ENCODE results near the gene DUSP10. TPM values are rescaled to one million over a fixed set of nuclear protein-coding genes. Genes with fewer than 3 reads are reported as not detected.
A peak's percentile ranks its signal among the peaks of the same experiment; 100 is the strongest.

Gene DUSP10
- total RNA-seq, 4 donors from 2014 or later, result 2.9 to 7.0 (median 5.9) TPM

- Histone ChIP-seq H3K4me3 (peak overlapping the region; percentile 71 to 93 (median 80)), H3K36me3 (no peaks in the 10 kb centered on the region), H3K27ac (peak overlapping the region; percentile 95 to 99 (median 98)), H3K4me1 (peaks cover 49 to 53% of the 10 kb centered on the region in 2 donors), H3K27me3 (no peaks in the 10 kb centered on the region), H3K9me3 (no peaks in the 10 kb centered on the region)
- intact Hi-C loops (cut with DNase I; ENCODE audit: low total_unique reads) (loop anchor here (5.0 to 10.0 kb wide), 4 partner anchors 146 to 866 kb away; partner anchors contain the start of gene HLX), in situ Hi-C loops (cut with MboI; ENCODE audit: low sequenced_read_pairs in 4 of 4) (loop anchor here (25.0 kb wide), 3 partner anchors 179 to 896 kb away; no protein-coding TSS in a partner anchor)
- TF ChIP-seq, protein P1, sequence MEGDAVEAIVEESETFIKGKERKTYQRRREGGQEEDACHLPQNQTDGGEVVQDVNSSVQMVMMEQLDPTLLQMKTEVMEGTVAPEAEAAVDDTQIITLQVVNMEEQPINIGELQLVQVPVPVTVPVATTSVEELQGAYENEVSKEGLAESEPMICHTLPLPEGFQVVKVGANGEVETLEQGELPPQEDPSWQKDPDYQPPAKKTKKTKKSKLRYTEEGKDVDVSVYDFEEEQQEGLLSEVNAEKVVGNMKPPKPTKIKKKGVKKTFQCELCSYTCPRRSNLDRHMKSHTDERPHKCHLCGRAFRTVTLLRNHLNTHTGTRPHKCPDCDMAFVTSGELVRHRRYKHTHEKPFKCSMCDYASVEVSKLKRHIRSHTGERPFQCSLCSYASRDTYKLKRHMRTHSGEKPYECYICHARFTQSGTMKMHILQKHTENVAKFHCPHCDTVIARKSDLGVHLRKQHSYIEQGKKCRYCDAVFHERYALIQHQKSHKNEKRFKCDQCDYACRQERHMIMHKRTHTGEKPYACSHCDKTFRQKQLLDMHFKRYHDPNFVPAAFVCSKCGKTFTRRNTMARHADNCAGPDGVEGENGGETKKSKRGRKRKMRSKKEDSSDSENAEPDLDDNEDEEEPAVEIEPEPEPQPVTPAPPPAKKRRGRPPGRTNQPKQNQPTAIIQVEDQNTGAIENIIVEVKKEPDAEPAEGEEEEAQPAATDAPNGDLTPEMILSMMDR (IDR thresholded peaks at IDR 0.05 in 4 of 5, conservative IDR thresholded peaks at IDR 0.05 in 1 of 5), result no peak
- no peak for TF ChIP-seq POLR2A (IDR thresholded peaks at IDR 0.05)
- peak in 1 of 2 donors; percentile 48 for DNase-seq
- peak in 1 of 2 donors; percentile 2 for ATAC-seq
These were observed 741 bp downstream of the DUSP10 start for GRCh38 chr1:221740993-221741702.

- Histone ChIP-seq H3K4me1 (peaks cover 56 to 60% of the 10 kb centered on the region in 2 donors), H3K4me3 (peak overlapping the region; percentile 71 to 93 (median 80)), H3K27me3 (no peaks in the 10 kb centered on the region), H3K27ac (peak overlapping the region; percentile 95 to 99 (median 98)), H3K36me3 (no peaks in the 10 kb centered on the region), H3K9me3 (no peaks in the 10 kb centered on the region)
- TF ChIP-seq POLR2A (IDR thresholded peaks at IDR 0.05), result no peak
- TF ChIP-seq, protein P1 (IDR thresholded peaks at IDR 0.05 in 4 of 5, conservative IDR thresholded peaks at IDR 0.05 in 1 of 5), result no peak
- ATAC-seq (no peak), DNase-seq (no peak)
- intact Hi-C loops (cut with DNase I; ENCODE audit: low total_unique reads) (loop anchor here (5.0 to 10.0 kb wide), 4 partner anchors 147 to 866 kb away; partner anchors contain the start of gene HLX), in situ Hi-C loops (cut with MboI; ENCODE audit: low sequenced_read_pairs in 4 of 4) (loop anchor here (25.0 kb wide), 3 partner anchors 178 to 897 kb away; no protein-coding TSS in a partner anchor)
These were observed 1.4 kb downstream of the DUSP10 start for GRCh38 chr1:221740369-221740992.

DNA sequence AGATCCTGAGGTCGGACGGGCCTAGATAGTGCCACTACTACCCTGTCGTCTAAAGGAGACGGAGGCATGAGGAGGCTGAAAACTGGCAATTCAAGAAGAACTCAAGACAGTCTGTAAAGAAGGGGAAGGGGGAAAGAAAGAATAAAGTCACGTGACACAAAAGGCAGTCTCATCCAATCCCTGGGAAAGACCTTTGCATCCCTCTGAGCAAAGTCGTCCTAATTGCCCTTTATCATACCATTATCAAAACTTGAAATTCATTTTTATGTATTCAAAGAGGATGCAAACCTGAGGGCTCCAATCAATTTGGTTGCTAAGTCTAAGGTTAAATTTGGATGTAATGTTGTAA, 2.2 kb downstream of the DUSP10 start:
- no peak for DNase-seq
- Histone ChIP-seq H3K9me3 (no peaks in the 10 kb centered on the region), H3K4me1 (peaks cover 63 to 68% of the 10 kb centered on the region in 2 donors), H3K27me3 (no peaks in the 10 kb centered on the region), H3K4me3 (peak overlapping the region in 1 of 4 donors; percentile 83), H3K36me3 (no peaks in the 10 kb centered on the region), H3K27ac (peak overlapping the region; percentile 95 to 99 (median 98))
- intact Hi-C loops (cut with DNase I; ENCODE audit: low total_unique reads) (loop anchor here (5.0 to 10.0 kb wide), 4 partner anchors 148 to 865 kb away; partner anchors contain the start of gene HLX), in situ Hi-C loops (cut with MboI; ENCODE audit: low sequenced_read_pairs in 4 of 4) (loop anchor here (25.0 kb wide), 3 partner anchors 177 to 898 kb away; no protein-coding TSS in a partner anchor)
- TF ChIP-seq, protein P1 (IDR thresholded peaks at IDR 0.05 in 4 of 5, conservative IDR thresholded peaks at IDR 0.05 in 1 of 5), result no peak
- no peak for TF ChIP-seq POLR2A (IDR thresholded peaks at IDR 0.05)
- no peak for ATAC-seq

DNA sequence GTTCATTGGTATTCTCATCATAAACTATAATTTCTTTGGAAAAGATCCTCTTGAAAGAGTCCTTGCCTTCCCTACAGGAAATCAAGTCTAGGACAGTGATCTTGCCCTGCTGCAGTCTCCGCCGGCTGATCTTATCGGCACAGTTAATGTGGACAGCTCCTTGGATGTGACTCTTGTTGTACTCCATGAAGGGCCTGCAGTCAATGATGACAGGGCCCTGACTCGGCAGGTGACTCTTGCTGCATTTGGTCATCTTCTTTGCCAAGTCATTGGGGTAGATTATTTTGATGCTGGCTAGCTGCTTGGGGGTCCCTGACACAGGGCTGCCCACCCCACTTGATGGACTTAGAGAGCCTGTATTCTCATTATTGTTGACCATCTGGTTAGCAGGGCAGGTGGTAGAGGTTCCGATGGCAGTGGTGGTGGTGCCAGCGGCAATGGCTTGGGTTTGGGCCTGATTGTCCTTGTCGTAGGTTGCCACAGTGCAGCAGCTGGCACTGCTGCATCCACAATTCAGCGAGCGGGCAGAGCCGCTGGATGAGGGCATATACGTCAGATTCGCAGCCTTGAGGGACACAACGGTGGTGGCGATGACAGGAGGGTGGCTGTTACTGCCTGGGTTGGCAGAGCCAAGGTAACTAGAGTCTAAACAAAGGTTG, 2.7 kb downstream of the DUSP10 start:
- in situ Hi-C loops (cut with MboI; ENCODE audit: low sequenced_read_pairs in 4 of 4), result loop anchor here (25.0 kb wide), 3 partner anchors 177 to 898 kb away; no protein-coding TSS in a partner anchor
- Histone ChIP-seq H3K4me1 (peaks cover 68 to 73% of the 10 kb centered on the region in 2 donors), H3K4me3 (peak overlapping the region in 3 of 4 donors; percentile 3 to 83 (median 7)), H3K27ac (peak overlapping the region; percentile 95 to 99 (median 98)), H3K27me3 (no peaks in the 10 kb centered on the region), H3K9me3 (no peaks in the 10 kb centered on the region), H3K36me3 (no peaks in the 10 kb centered on the region)
- TF ChIP-seq, protein P1 (IDR thresholded peaks at IDR 0.05 in 4 of 5, conservative IDR thresholded peaks at IDR 0.05 in 1 of 5), result no peak
- no peak for TF ChIP-seq POLR2A (IDR thresholded peaks at IDR 0.05)
- ATAC-seq, result no peak
- peak; percentile 30 to 50 for DNase-seq
- intact Hi-C loops (cut with DNase I; ENCODE audit: low total_unique reads), result no loop called here
